HepG2 (cell line): ENCODE results near the gene EIF4G3. TPM values are rescaled to one million over a fixed set of nuclear protein-coding genes. Genes with fewer than 3 reads are reported as not detected.

Experiments used
- ATAC-seq: fragments of 200-7000 bp; cut with Tn5 transposase; 3 replicates; pipeline ENCODE4 v1.9.1; 2020; ENCODE audit warnings: mild to moderate bottlenecking, moderate library complexity
- Bru-seq: library from RNA; stranded (reverse); fragments of 400-500 nt; gene quantifications from one replicate; lab custom pipeline; 2021; lab: Mats Ljungman, UMichigan
- BruChase-seq, 2 experiments: library from RNA; stranded (reverse); fragments of 400-500 nt; gene quantifications; one replicate each; lab custom pipeline; 2021; lab: Mats Ljungman, UMichigan
- BruUV-seq: library from RNA; stranded (reverse); fragments of 400-500 nt; replicated peaks from 2 replicates; lab custom pipeline; 2021; lab: Mats Ljungman, UMichigan
- CTCF ChIA-PET: fragments of 300-600 bp; formaldehyde crosslinking; extraction: SDS; loops from one replicate; lab custom pipeline; 2021; ENCODE audit warnings: low total read pairs, inconsistent platforms, low intra/inter-chr PET ratio; lab: Yijun Ruan, JAX
- POLR2A ChIA-PET: fragments of 350-600 bp; sonication (Branson Sonifier 250); formaldehyde crosslinking; loops from one replicate; lab custom pipeline; 2020; ENCODE audit warnings: antibody characterized with exemption, inconsistent platforms; lab: Yijun Ruan, JAX
- DNase-seq: peaks from one replicate; pipeline ENCODE4 v3.0.0-alpha.2; 2015; ENCODE audit warnings: low spot score
- FAIRE-seq: peaks from 3 replicates; lab custom pipeline; 2011; peaks lifted over from hg19 to GRCh38; lab: Jason Lieb, UNC
- H2AFZ ChIP-seq: one replicate; pipeline ENCODE4 v1.6.1; 2011; ENCODE audit warnings: low read length, inconsistent platforms
- H3K27ac ChIP-seq: fragments of 300-600 bp; 3 replicates; pipeline ENCODE4 v1.8.0; 2011; ENCODE audit warnings: mixed run types, mild to moderate bottlenecking, mixed read lengths, low read length, inconsistent platforms; ENCODE audit not compliant: insufficient read depth; ENCODE audit errors: extremely low read length
- H3K27me3 ChIP-seq, 2 experiments: fragments of 200-600 bp in 1 of 2; 2 replicates in 1 of 2; 3 replicates in 1 of 2; pipeline versions ENCODE4 v1.6.0 to v1.8.0; 2011; ENCODE audit warnings: low read length in 2 of 2, mild to moderate bottlenecking in 2 of 2, moderate library complexity in 2 of 2, inconsistent platforms in 1 of 2; ENCODE audit not compliant: insufficient read depth in 2 of 2, control insufficient read depth in 1 of 2
- H3K36me3 ChIP-seq, 2 experiments: fragments of 200-600 bp in 1 of 2; replicated peaks in 1 of 2; 2 replicates in 1 of 2; 3 replicates in 1 of 2; pipeline versions ENCODE4 v1.5.1 to v1.8.0; 2011; ENCODE audit warnings: low read length in 2 of 2, inconsistent platforms in 1 of 2; ENCODE audit not compliant: insufficient read depth in 2 of 2, control insufficient read depth in 1 of 2
- H3K4me1 ChIP-seq: 2 replicates; pipeline ENCODE4 v1.5.1; 2012; ENCODE audit warnings: low read length, inconsistent platforms; ENCODE audit not compliant: insufficient read depth
- H3K4me2 ChIP-seq: 2 replicates; pipeline ENCODE4 v1.6.0; 2011; ENCODE audit warnings: low read depth, low read length, inconsistent platforms
- H3K4me3 ChIP-seq, 3 experiments: fragments of 200-600 bp in 1 of 3; sonication (generic), shearing (Covaris generic) in 1 of 3; replicated peaks in 1 of 3; 2 replicates each; pipeline ENCODE4 v1.5.1; 2011 to 2016; ENCODE audit warnings: low read length in 3 of 3, inconsistent platforms in 2 of 3, low read depth in 2 of 3, mild to moderate bottlenecking in 2 of 3, control low read depth in 1 of 3, mixed read lengths in 1 of 3; ENCODE audit not compliant: insufficient read depth in 1 of 3
- H3K79me2 ChIP-seq: one replicate; pipeline ENCODE4 v1.6.1; 2011; ENCODE audit warnings: low read length, inconsistent platforms; ENCODE audit not compliant: insufficient read depth
- H3K9ac ChIP-seq: 2 replicates; pipeline ENCODE4 v1.6.0; 2011; ENCODE audit warnings: mild to moderate bottlenecking, low read depth, low read length, inconsistent platforms; ENCODE audit not compliant: insufficient read depth
- H3K9me3 ChIP-seq: 2 replicates; pipeline ENCODE4 v1.5.1; 2012; ENCODE audit warnings: mild to moderate bottlenecking, low read length
- H4K20me1 ChIP-seq: 2 replicates; pipeline ENCODE4 v1.6.0; 2011; ENCODE audit warnings: inconsistent platforms, mild to moderate bottlenecking, low read length, moderate library complexity; ENCODE audit not compliant: insufficient read depth
- ARID5B ChIP-seq: IDR thresholded peaks from 2 replicates; pipeline ENCODE4 v1.4.0; 2020; ENCODE audit warnings: mild to moderate bottlenecking, missing genetic modification reagents
- GABPB1 ChIP-seq: IDR thresholded peaks from 2 replicates; pipeline ENCODE4 v1.6.1; 2016; ENCODE audit warnings: mild to moderate bottlenecking, missing genetic modification reagents, moderate library complexity, missing compliant biosample characterization
- GLMP ChIP-seq: sonication (generic); formaldehyde crosslinking; IDR thresholded peaks from 2 replicates; pipeline ENCODE4 v1.9.0; 2021; ENCODE audit warnings: missing genetic modification reagents, mild to moderate bottlenecking, borderline replicate concordance
- IRF2 ChIP-seq: IDR thresholded peaks from 2 replicates; pipeline ENCODE4 v1.6.1; 2018; ENCODE audit warnings: missing genetic modification reagents, missing compliant biosample characterization
- JUN ChIP-seq: sonication (generic); formaldehyde crosslinking; IDR thresholded peaks from 2 replicates; pipeline ENCODE4 v1.4.0; 2020; ENCODE audit warnings: mild to moderate bottlenecking, missing genetic modification reagents
- POGZ ChIP-seq: sonication (generic); formaldehyde crosslinking; IDR thresholded peaks from 2 replicates; pipeline ENCODE4 v1.4.0; 2020; ENCODE audit warnings: mild to moderate bottlenecking, missing genetic modification reagents
- SNAI1 ChIP-seq: sonication (generic); formaldehyde crosslinking; IDR thresholded peaks from 2 replicates; pipeline ENCODE4 v1.5.0; 2020; ENCODE audit warnings: mild to moderate bottlenecking, missing genetic modification reagents, borderline replicate concordance
- SPEN ChIP-seq: sonication (generic); formaldehyde crosslinking; IDR thresholded peaks from 2 replicates; pipeline ENCODE4 v1.5.1; 2020; ENCODE audit warnings: low read depth, mild to moderate bottlenecking, missing genetic modification reagents
- YEATS2 ChIP-seq: sonication (generic); formaldehyde crosslinking; IDR thresholded peaks from 2 replicates; pipeline ENCODE4 v1.4.0; 2020; ENCODE audit warnings: missing genetic modification reagents, borderline replicate concordance
- ZFY ChIP-seq: sonication (generic); formaldehyde crosslinking; IDR thresholded peaks from 2 replicates; pipeline ENCODE4 v1.4.0; 2020; ENCODE audit warnings: missing genetic modification reagents
- ZZZ3 ChIP-seq: sonication (generic); formaldehyde crosslinking; IDR thresholded peaks from 2 replicates; pipeline ENCODE4 v1.4.0; 2020; ENCODE audit warnings: missing genetic modification reagents, mild to moderate bottlenecking, borderline replicate concordance
- WGBS: methylation state at CpG from one replicate; pipeline ENCODE4 v1.1.6; 2017; ENCODE audit warnings: low lambda C conversion rate; 5-methylcytosine and 5-hydroxymethylcytosine counted together
- in situ Hi-C: cut with HindIII; loops from 2 replicates; pipeline ENCODE4 v1.10.0; 2017; ENCODE audit warnings: low pct_unique_long_range_greater_than_20kb; ENCODE audit not compliant: extremely low pct_ligation_motif_present
- intact Hi-C: fragments of 100-400 bp; cut with micrococcal nuclease; formaldehyde crosslinking; loops from one replicate; pipeline ENCODE4 v1.10.0; 2022; ENCODE audit not compliant: unreplicated experiment
- long read RNA-seq, 2 experiments: library from RNA in 1 of 2; library from polyadenylated mRNA in 1 of 2; stranded (forward) in 1 of 2; unstranded in 1 of 2; transcript quantifications; one replicate each; pipeline ENCODE4 v2.0.0, GENCODE V29; 2019 to 2022
- polyA minus RNA-seq, 3 experiments: library from RNA; depleted of rRNA, polyadenylated mRNA; stranded (reverse); fragments of >200 nt; gene quantifications; 2 replicates each; pipeline ENCODE4 v1.2.3, GENCODE V29; 2011; ENCODE audit warnings: low replicate concordance in 1 of 3
- polyA plus RNA-seq, 8 experiments: library from polyadenylated mRNA; depleted of rRNA in 3 of 8; stranded (reverse) in 7 of 8; unstranded in 1 of 8; fragments of >200 nt; fragmentation: Illumina TruSeq in 4 of 8; extraction: Trizol in 4 of 8; gene quantifications; 2 replicates each; pipeline versions ENCODE4 v1.2.1 to v1.2.3, GENCODE V29; 2011 to 2016; ENCODE audit warnings: low read depth in 4 of 8, missing spikeins in 1 of 8, mixed read lengths in 1 of 8; ENCODE audit not compliant: insufficient read depth in 1 of 8
- total RNA-seq, 5 experiments: library from RNA; depleted of rRNA; stranded (reverse); fragments of >200 nt; fragmentation: Illumina TruSeq; extraction: Trizol; gene quantifications; 2 replicates each; pipeline ENCODE4 v1.2.3, GENCODE V29; 2016; ENCODE audit warnings: low read depth in 1 of 5

EIF4G3 gene
- total RNA-seq (2016; rRNA removed; fragmentation: Illumina TruSeq; extraction: Trizol) (22.2 and 29.0 TPM in 2 replicates), polyA plus RNA-seq (2011; rRNA removed) (27.6 and 30.1 TPM in 2 replicates), polyA minus RNA-seq (2011; rRNA and poly(A)+ RNA removed; ENCODE audit: low replicate concordance) (85.8 and 132 TPM in 2 replicates), Bru-seq, nascent RNA (percentile 75 among the genes with signal in this experiment), BruChase-seq, experiment 1, labeled RNA remaining after a 6-hour chase (percentile 72 among the genes with signal in this experiment), BruChase-seq, experiment 2, labeled RNA remaining after a 2-hour chase (percentile 71 among the genes with signal in this experiment)
- 13.2 and 15.1 TPM in 2 replicates for total RNA-seq (2016; cell fraction: cytosol; rRNA removed; fragmentation: Illumina TruSeq; extraction: Trizol; ENCODE audit: low read depth)
- 20.7 and 29.3 TPM in 2 replicates for total RNA-seq (2016; cell fraction: insoluble cytoplasmic fraction; rRNA removed; fragmentation: Illumina TruSeq; extraction: Trizol)
- total RNA-seq (2016; cell fraction: membrane; rRNA removed; fragmentation: Illumina TruSeq; extraction: Trizol), result 12.4 and 12.5 TPM in 2 replicates
- total RNA-seq (2016; cell fraction: nucleus; rRNA removed; fragmentation: Illumina TruSeq; extraction: Trizol), result 30.3 and 40.7 TPM in 2 replicates
- 18.6 and 19.6 TPM in 2 replicates for polyA plus RNA-seq (2011; cell fraction: cytosol; rRNA removed)
- 30.8 and 35.1 TPM in 2 replicates for polyA plus RNA-seq (2011; cell fraction: nucleus; rRNA removed)
- polyA plus RNA-seq (2012), result 19.5 and 29.5 TPM in 2 replicates
- polyA plus RNA-seq (2016; cell fraction: cytosol; fragmentation: Illumina TruSeq; extraction: Trizol; ENCODE audit: low read depth), result 3.5 and 3.8 TPM in 2 replicates
- 25.3 and 28.3 TPM in 2 replicates for polyA plus RNA-seq (2016; cell fraction: insoluble cytoplasmic fraction; fragmentation: Illumina TruSeq; extraction: Trizol; ENCODE audit: low read depth)
- polyA plus RNA-seq (2016; cell fraction: membrane; fragmentation: Illumina TruSeq; extraction: Trizol; ENCODE audit: low read depth), result 6.2 and 6.5 TPM in 2 replicates
- polyA plus RNA-seq (2016; cell fraction: nucleus; fragmentation: Illumina TruSeq; extraction: Trizol; ENCODE audit: insufficient read depth, low read depth), result 38.1 and 40.6 TPM in 2 replicates
- polyA minus RNA-seq (2011; cell fraction: cytosol; rRNA and poly(A)+ RNA removed), result 16.7 and 20.7 TPM in 2 replicates
- 50.2 and 53.3 TPM in 2 replicates for polyA minus RNA-seq (2011; cell fraction: nucleus; rRNA and poly(A)+ RNA removed)
- long read RNA-seq, experiment 1, partial matches to known transcripts, result 3 of 3 reads
- long read RNA-seq, experiment 1, other reads (novel, unspliced or antisense), result 0 of 3 reads
- long read RNA-seq, experiment 2, full-length matches to known transcripts, result 6 of 68 reads
- long read RNA-seq, experiment 2, partial matches to known transcripts, result 11 of 68 reads
- long read RNA-seq, experiment 2, other reads (novel, unspliced or antisense), result 51 of 68 reads

DNA sequence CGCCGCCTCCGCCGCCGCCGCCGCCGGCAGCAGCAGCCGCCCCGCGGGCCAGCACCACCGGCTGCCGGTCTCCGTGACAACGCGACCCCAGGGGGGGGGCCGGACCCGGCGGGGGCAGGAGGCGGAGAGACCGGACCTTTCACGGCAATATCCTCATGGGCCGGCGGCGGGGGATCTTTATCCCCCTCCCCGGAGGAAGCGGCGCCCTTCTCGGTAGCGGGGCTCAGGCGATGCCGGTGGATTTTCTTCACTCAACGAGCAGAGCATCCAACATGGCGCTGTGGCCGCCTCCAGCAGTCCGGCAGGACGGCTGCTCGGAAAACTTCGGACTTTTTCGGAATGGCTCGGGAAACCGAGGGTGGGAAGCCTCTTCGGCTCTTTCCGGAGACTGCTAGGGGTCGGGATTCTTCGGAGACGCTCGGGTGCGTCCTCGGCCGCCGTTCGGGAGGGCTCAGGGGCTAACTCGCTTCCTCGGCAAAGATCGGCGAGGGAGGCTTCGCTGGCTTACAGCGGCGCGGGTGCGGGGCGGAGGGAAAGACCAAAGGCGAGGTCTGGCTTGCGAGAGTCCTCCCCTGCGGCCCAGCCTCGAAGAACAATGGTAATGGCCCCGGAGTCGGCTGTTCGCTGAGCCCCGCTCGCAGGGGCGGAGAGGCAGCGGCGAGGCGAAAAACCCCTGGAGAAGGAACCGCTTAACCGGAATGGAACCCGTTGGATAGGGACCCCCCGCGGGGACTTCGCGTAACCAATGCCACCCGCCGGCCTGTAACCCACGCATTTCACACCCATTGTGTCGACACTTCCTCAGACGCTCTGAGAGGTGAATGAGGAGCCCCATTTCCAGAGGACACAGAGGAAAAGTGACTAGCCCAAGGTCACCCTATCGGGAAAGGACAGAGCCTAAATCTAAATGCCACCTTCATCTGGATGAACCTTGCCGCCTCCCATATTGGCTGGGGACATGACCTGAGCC lies at the start of gene EIF4G3:
EIF4G3 (minus strand) TSS at position 312 of the 970 bp plus-strand sequence. CDS start 174,155 bp downstream, outside the sequence.
- H3K27me3 ChIP-seq, result no peaks in the 10 kb centered on the region; a peak in 1 of 5 replicates
- ATAC-seq, result peak; percentile 95
- in situ Hi-C loops (loop anchor here (25.0 kb wide), 1 partner anchor 190 kb away; no protein-coding TSS in a partner anchor), intact Hi-C loops (no loop called here)
- peaks cover 34% of the 10 kb centered on the region for H3K4me1 ChIP-seq
- H3K9ac ChIP-seq, result peak within 1 kb of the TSS; percentile 79
- ChIA-PET POLR2A (no interaction called here), CTCF (no interaction called here)
- peaks cover 34% of the 10 kb centered on the region for H3K79me2 ChIP-seq
- H3K4me3 ChIP-seq, result peak within 1 kb of the TSS; percentile 90 to 95 (median 91)
- peak; percentile 94 for DNase-seq
- H2AFZ ChIP-seq, result no peak within 1 kb of the TSS
- H3K9me3 ChIP-seq, result no peaks in the 10 kb centered on the region
- H3K27ac ChIP-seq, result peak within 1 kb of the TSS; percentile 77
- WGBS, result 42% methylated on average over 44 of the region's 90 CpGs
- FAIRE-seq, result peak; percentile 97
- no TSS peak for BruUV-seq
- H3K4me2 ChIP-seq, result peak within 1 kb of the TSS; percentile 79
- H4K20me1 ChIP-seq, result no peaks in the 10 kb centered on the region; the same call in 1 of the 2 replicates
- no peaks in the 10 kb centered on the region; a peak in 1 of 5 replicates for H3K36me3 ChIP-seq
- TF ChIP-seq SPEN (CRISPR knock-in tag), result peak; percentile 99; the same call in 1 of the 2 replicates
- TF ChIP-seq ZFY (CRISPR knock-in tag), result peak; percentile 30; the same call in 1 of the 2 replicates
- peak; percentile 23; the same call in 1 of the 2 replicates for TF ChIP-seq ARID5B (CRISPR knock-in tag)
- no peak for TF ChIP-seq GLMP (CRISPR knock-in tag)
- 0 out of 2 replicates have a peak, but pooled peaks have one; percentile 27 for TF ChIP-seq POGZ (CRISPR knock-in tag)
- TF ChIP-seq IRF2 (CRISPR knock-in tag), result no peak
- no peak for TF ChIP-seq JUN (CRISPR knock-in tag)
- TF ChIP-seq SNAI1 (CRISPR knock-in tag), result no peak
- peak; percentile 62; the same call in 1 of the 2 replicates for TF ChIP-seq GABPB1 (CRISPR knock-in tag)
- peak; percentile 100 for TF ChIP-seq YEATS2 (CRISPR knock-in tag)
- TF ChIP-seq ZZZ3 (CRISPR knock-in tag), result peak; percentile 94; the same call in 1 of the 2 replicates
